K562 (cell line): Measurements from ENCODE around the gene ALG12. TPM values are rescaled to one million over a fixed set of nuclear protein-coding genes. Genes with fewer than 3 reads are reported as not detected.

Experiments used
- RCOR1 ChIP-seq, 2 experiments: IDR thresholded peaks; 2 replicates each; pipeline ENCODE4 v1.6.1; 2012; ENCODE audit warnings: low read depth in 2 of 2, low read length in 2 of 2, borderline replicate concordance in 1 of 2, improper control_type of control experiment in 1 of 2
- SMAD3 ChIP-seq: fragments of 450-650 bp; formaldehyde crosslinking; conservative IDR thresholded peaks from 2 replicates; pipeline ENCODE4 v1.4.0; 2020; ENCODE audit warnings: mild to moderate bottlenecking
- SMARCB1 ChIP-seq: IDR thresholded peaks from 2 replicates; pipeline ENCODE4 v1.6.1; 2011; ENCODE audit warnings: improper control_type of control experiment, low read depth; ENCODE audit not compliant: insufficient read length
- ZNF609 ChIP-seq: sonication (generic); formaldehyde crosslinking; IDR thresholded peaks from 2 replicates; pipeline ENCODE4 v1.8.1; 2023; ENCODE audit warnings: missing genetic modification reagents, mild to moderate bottlenecking, borderline replicate concordance
- polyA plus RNA-seq, 8 experiments: library from polyadenylated mRNA; depleted of rRNA in 4 of 8; stranded (reverse) in 5 of 8; unstranded in 3 of 8; fragments of >200 nt; fragmentation: Nextera tagmentation in 2 of 8; fragmentation: Illumina TruSeq in 1 of 8; extraction: Ambion mirVana in 2 of 8; extraction: Trizol in 1 of 8; gene quantifications; 2 replicates each; pipeline versions ENCODE4 v1.2.1 to v1.2.3, GENCODE V29; 2011 to 2014; ENCODE audit warnings: inconsistent platforms in 1 of 8, missing spikeins in 1 of 8
- total RNA-seq, 7 experiments: library from RNA; depleted of rRNA in 6 of 7; stranded (reverse); fragments of >200 nt in 6 of 7; fragmentation: Illumina TruSeq in 2 of 7; extraction: Trizol in 2 of 7; gene quantifications; 2 replicates each; pipeline versions ENCODE4 v1.2.1 to v1.2.3, GENCODE V29; 2011 to 2021; ENCODE audit warnings: low replicate concordance in 1 of 7

The ALG12 gene
- total and polyA plus RNA-seq, 9 of the 15 experiments (the other 6 are each of a cell fraction or from before 2014, with no cell fraction given), result 0.20 to 8.5 (median 3.4) TPM

GRCh38 chr22:49885281-49885680 lies 33.0 kb downstream of the ALG12 start (continued):
- TF ChIP-seq ZNF609 (CRISPR knock-in tag) (no peak), RCOR1 (IDR thresholded peaks at IDR 0.05; ENCODE audit: borderline replicate concordance in 1 of 2, low read depth in 2 of 2, low read length in 2 of 2) (no peak), SMAD3 (CRISPR knock-in tag) (no peak), SMARCB1 (no peak)
